WTC11 (cell line): ENCODE measurements around the gene KATNA1.

ENCODE experiments used
- CBFB ChIP-seq: sonication (generic); formaldehyde crosslinking; IDR thresholded peaks from 2 replicates; pipeline ENCODE4 v1.8.1; 2022; ENCODE audit warnings: mild to moderate bottlenecking, low read depth, missing genetic modification reagents
- CREM ChIP-seq: sonication (generic); formaldehyde crosslinking; IDR thresholded peaks from 2 replicates; pipeline ENCODE4 v1.8.1; 2022; ENCODE audit warnings: mild to moderate bottlenecking, missing genetic modification reagents, moderate library complexity
- CTCF ChIP-seq: fragments of 200-600 bp; IDR thresholded peaks from 2 replicates; pipeline ENCODE4 v1.8.0; 2022; ENCODE audit warnings: antibody characterized with exemption
- E2F5 ChIP-seq: sonication (generic); formaldehyde crosslinking; IDR thresholded peaks from 2 replicates; pipeline ENCODE4 v1.8.1; 2022; ENCODE audit warnings: mild to moderate bottlenecking, moderate library complexity, missing genetic modification reagents
- NFE2L1 ChIP-seq: sonication (generic); formaldehyde crosslinking; IDR thresholded peaks from 2 replicates; pipeline ENCODE4 v1.8.1; 2023; ENCODE audit warnings: missing genetic modification reagents
- NFYB ChIP-seq: sonication (generic); formaldehyde crosslinking; conservative IDR thresholded peaks from 2 replicates; pipeline ENCODE4 v1.8.0; 2022; ENCODE audit warnings: low read depth, missing genetic modification reagents
- SP1 ChIP-seq: sonication (generic); formaldehyde crosslinking; conservative IDR thresholded peaks from 2 replicates; pipeline ENCODE4 v1.8.1; 2022; ENCODE audit warnings: missing genetic modification reagents
- ZNF121 ChIP-seq: sonication (generic); formaldehyde crosslinking; IDR thresholded peaks from 2 replicates; pipeline ENCODE4 v1.8.0; 2023; ENCODE audit warnings: missing genetic modification reagents
- ZNF263 ChIP-seq: sonication (generic); formaldehyde crosslinking; IDR thresholded peaks from 2 replicates; pipeline ENCODE4 v1.8.1; 2022; ENCODE audit warnings: low read depth, mild to moderate bottlenecking, moderate library complexity, missing genetic modification reagents
- ZNF532 ChIP-seq: fragments of 250-450 bp; sonication (Bioruptor Pico); IDR thresholded peaks from 2 replicates; pipeline ENCODE4 v1.9.0; 2021; ENCODE audit warnings: mild to moderate bottlenecking, borderline replicate concordance

GRCh38 chr6:149580880-149581279 lies 67.6 kb downstream of the KATNA1 start:
- TF ChIP-seq E2F5 (no peak), CTCF (no peak), ZNF121 (CRISPR knock-in tag) (no peak), CBFB (no peak), NFYB (CRISPR knock-in tag) (no peak), CREM (CRISPR knock-in tag) (no peak), SP1 (no peak), NFE2L1 (CRISPR knock-in tag) (no peak), ZNF532 (no peak), ZNF263 (CRISPR knock-in tag) (no peak)
